Retinal pigment epithelial cell (primary cell): Measurements from ENCODE around the gene POLE3.
A peak's percentile ranks its signal among the peaks of the same experiment; 100 is the strongest.
"Not testable (repeated sequence)": the region's sequence is repeated elsewhere in the genome, so short reads cannot be mapped to it uniquely, and the experiment has no call there.

Experiments used
- DNase-seq: peaks from one replicate; pipeline ENCODE4 v3.0.0-alpha.2; 2010; ENCODE audit warnings: low read depth
- H3K4me3 ChIP-seq: 2 replicates; pipeline ENCODE4 v1.5.1; 2011; ENCODE audit warnings: mild to moderate bottlenecking, low read length, control low read depth, moderate library complexity
- CTCF ChIP-seq: conservative IDR thresholded peaks from 2 replicates; pipeline ENCODE4 v1.5.1; 2011; ENCODE audit warnings: low read depth, low read length, control low read depth, inconsistent platforms

POLE3 gene

GRCh38 chr9:113425072-113425471 lies 14.6 kb upstream of the POLE3 start:
- H3K4me3 ChIP-seq: no peak overlapping the region
- TF ChIP-seq CTCF: no peak
- no peak for DNase-seq

- H3K4me3 ChIP-seq: no peak overlapping the region
- no peak for TF ChIP-seq CTCF
- DNase-seq: no peak
Measured at GRCh38 chr9:113421726-113422125, 11.3 kb upstream of the POLE3 start.

- H3K4me3 ChIP-seq: no peak overlapping the region
- TF ChIP-seq CTCF: no peak
- no peak for DNase-seq
Measured at GRCh38 chr9:113417370-113417769, 6.9 kb upstream of the POLE3 start.

- no peak for TF ChIP-seq CTCF
Measured at GRCh38 chr9:113416149-113416721, 5.8 kb upstream of the POLE3 start.

GRCh38 chr9:113409883-113410206 lies 630 bp downstream of the POLE3 start:
- peak overlapping the region; percentile 89 for H3K4me3 ChIP-seq
- TF ChIP-seq CTCF: no peak
- no peak for DNase-seq

More at GRCh38 chr9:113416149-113416721, 5.8 kb upstream of the POLE3 start:
- no peak overlapping the region for H3K4me3 ChIP-seq
- no peak for DNase-seq

- H3K4me3 ChIP-seq: peak overlapping the region; percentile 89
- no peak for DNase-seq
- TF ChIP-seq CTCF: no peak
Measured at GRCh38 chr9:113409481-113409880, 994 bp downstream of the POLE3 start.

GRCh38 chr9:113406873-113407511 lies 3.5 kb downstream of the POLE3 start:
- DNase-seq: peak; percentile 34
- peak; percentile 91 for TF ChIP-seq CTCF
- H3K4me3 ChIP-seq: not testable (repeated sequence)

- not testable (repeated sequence) for H3K4me3 ChIP-seq, DNase-seq
Measured at GRCh38 chr9:113406353-113406752, 4.1 kb downstream of the POLE3 start.
